ENCODE measurements around the gene NPFFR1.
"Not testable (repeated sequence)": the region's sequence is repeated elsewhere in the genome, so short reads cannot be mapped to it uniquely, and the experiment has no call there.

NPFFR1 gene

DNA sequence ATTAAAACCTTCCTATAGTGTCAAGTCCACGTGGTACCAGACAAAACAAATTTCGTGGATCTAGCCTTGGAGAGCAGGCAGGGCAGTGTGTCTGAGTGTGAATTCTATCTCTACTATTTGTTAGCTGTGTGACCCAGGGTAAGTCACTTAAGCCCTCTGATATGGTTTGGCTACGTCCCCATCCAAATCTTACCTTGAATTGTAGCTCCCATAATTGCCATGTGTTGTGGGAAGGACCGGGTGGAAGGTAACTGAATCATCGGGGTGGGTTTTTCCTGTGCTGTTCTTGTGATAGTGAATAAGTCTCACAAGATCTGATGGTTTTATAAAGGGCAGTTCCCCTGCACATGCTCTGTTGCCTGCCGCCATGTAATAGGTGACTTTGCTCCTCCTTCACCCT is 2.8 kb upstream of the NPFFR1 start:
- DNase-seq (ENCODE audit: low read depth) = no peak

DNA sequence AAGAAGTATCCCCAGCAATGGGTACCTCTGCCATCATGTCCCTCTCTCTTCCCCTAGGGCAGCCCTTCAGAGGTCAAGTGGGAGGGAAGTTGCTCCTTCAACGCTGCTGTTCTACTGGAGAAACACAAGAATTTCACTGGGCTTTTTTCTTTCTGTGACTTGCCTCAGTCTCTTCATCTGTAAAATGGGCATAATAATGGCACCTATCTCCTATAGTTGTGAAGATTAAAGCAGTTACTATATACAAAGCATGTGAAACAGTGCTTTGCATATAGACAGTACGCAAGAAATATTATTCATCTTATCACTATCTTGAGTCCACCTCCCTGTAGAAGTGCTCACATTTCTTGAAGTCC is 1.6 kb upstream of the NPFFR1 start:
- no peak for DNase-seq (ENCODE audit: low read depth)

DNA sequence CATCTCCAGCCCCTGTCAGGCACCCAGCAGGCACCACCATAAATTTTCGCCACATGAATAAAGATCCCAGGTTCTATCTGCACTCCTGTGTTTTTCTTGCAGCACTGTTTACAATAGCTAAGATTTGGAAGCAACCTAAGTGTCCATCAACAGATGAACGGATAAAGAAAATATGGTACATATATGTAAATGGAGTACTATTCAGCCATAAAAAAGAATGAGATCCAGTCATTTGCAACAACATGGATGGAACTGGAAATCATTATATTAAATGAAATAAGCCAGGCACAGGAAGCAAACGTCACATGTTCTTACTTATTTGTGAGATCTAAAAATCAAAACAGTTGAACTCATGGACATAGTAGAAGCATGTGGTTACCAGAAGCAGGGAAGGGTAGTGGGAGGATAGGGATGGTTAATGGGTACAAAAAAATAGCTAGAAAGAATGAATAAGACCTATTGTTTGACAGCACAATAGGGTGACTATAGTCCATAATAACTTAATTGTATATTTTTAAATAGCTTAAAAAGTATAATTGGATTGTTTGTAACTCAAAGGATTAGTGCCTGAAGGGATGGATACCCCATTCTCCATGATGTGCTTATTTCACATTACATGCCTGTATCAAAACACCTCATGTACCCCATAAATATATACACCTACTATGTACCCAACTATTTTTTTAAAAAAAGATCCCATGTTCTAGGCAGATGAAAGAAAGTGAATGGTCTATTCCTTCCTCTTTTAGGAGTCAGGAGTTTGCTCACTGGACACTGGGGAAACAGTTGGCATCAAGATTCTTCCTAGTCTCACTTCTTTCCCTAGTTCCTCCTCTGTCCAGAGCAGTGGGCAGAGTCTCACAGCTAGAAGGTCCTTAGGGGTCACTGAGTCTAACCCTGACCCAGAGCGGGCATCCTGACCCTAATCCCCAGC is 1.0 kb upstream of the NPFFR1 start:
- no peak for DNase-seq (ENCODE audit: low read depth)

DNA sequence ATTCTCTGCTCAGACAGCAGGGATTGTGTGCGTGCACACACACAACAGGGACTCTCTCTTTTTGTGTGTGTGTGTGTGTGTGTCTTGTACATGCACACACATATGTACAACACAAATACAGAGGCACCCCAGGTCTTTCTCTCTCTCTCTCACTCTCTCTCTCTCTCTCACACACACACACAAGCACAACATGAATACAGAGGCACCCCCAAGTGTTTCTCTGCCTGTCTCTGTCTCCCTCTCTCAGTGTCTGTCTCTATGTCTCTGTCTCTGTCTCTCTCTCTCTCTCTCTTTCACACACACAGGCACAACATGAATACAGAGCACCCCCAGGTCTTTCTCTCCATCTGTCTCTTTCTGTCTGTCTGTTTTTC is 746 bp downstream of the NPFFR1 start:
- DNase-seq (ENCODE audit: low read depth) = no peak

DNA sequence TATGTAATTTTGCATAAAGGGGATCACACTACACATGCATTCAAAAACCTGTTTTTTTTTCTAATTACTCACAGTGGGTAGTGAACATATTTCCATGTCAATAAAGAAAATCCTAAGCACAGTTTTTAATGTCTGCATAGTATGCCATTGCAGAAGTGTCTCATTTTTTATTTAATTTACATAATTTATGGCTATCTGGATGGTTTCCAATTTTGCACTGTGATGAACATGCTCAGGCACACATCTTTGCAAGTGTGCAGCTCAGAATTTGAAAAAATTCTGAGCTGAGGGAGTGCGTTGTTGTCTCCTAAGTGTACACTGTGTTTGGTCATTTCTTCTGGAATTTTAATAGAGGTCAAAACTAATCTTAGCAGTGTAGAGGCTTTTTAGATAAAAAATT is 2.2 kb downstream of the NPFFR1 start:
- no peak for DNase-seq (ENCODE audit: low read depth)

GRCh38 chr10:70280099-70280498 is 3.7 kb downstream of the NPFFR1 start:
- no peak for DNase-seq (ENCODE audit: low read depth)

DNA sequence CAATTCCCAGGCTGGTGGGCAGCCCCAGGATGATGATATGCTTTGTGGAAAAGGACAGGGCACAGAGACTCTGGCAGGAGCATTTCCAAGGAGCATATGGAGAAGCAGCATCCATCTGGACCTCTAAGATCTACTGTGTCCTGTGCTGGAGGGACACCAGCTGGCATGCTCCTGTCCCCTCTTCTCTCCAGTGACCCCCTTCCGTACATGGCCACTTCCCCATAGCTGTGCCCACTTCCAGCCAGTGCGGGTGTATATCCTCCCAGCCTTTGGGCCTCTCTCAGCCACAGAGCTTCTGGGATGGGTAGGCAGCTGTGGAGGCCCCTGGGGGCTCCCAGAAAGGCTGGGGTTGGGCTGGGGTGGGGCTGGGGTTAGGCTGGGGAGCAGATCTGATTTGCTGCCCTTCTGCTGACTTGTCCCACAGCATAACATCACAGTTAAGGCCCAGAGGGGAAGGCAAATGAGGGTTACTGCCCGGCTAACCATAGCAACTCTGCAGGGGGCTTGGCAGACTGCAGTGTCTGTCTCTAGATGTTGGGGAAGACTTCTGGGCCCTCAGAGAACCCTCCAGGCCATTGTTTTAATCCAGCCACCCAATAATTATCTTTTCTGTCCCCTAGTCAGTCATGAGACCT is 6.3 kb downstream of the NPFFR1 start:
- DNase-seq (ENCODE audit: low read depth) = no peak

- no peak for DNase-seq (ENCODE audit: low read depth)
These were observed 9.2 kb downstream of the NPFFR1 start for GRCh38 chr10:70274643-70275042.

- DNase-seq (ENCODE audit: low read depth) = no peak
These were observed 10.9 kb downstream of the NPFFR1 start for GRCh38 chr10:70272925-70273316.

GRCh38 chr10:70271996-70272924 is 11.5 kb downstream of the NPFFR1 start:
- DNase-seq (ENCODE audit: low read depth) = no peak

GRCh38 chr10:70270952-70271351 is 12.9 kb downstream of the NPFFR1 start:
- no peak for DNase-seq (ENCODE audit: low read depth)

GRCh38 chr10:70269741-70270140 is 14.1 kb downstream of the NPFFR1 start:
- DNase-seq (ENCODE audit: low read depth) = no peak

DNA sequence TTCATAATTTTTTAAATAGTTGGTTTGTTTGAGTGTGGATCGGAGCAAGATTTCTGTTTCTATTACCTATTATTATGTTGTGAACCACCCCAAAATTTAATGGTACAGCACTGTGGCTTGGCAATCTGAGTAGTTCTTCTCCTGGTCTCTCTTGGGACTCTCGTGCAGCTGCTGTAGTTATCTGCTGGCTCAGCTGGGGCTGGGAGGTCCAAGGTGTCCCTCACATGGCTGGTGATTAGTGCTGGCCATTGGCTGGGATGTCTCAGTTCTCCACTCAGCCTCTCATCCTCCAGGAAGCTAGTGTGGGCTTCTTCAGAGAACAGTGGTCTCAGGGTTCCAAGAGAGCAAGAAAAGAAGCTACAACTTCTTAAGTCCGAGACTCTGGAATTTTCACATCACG is 15.4 kb downstream of the NPFFR1 start:
- no peak for DNase-seq (ENCODE audit: low read depth)

DNA sequence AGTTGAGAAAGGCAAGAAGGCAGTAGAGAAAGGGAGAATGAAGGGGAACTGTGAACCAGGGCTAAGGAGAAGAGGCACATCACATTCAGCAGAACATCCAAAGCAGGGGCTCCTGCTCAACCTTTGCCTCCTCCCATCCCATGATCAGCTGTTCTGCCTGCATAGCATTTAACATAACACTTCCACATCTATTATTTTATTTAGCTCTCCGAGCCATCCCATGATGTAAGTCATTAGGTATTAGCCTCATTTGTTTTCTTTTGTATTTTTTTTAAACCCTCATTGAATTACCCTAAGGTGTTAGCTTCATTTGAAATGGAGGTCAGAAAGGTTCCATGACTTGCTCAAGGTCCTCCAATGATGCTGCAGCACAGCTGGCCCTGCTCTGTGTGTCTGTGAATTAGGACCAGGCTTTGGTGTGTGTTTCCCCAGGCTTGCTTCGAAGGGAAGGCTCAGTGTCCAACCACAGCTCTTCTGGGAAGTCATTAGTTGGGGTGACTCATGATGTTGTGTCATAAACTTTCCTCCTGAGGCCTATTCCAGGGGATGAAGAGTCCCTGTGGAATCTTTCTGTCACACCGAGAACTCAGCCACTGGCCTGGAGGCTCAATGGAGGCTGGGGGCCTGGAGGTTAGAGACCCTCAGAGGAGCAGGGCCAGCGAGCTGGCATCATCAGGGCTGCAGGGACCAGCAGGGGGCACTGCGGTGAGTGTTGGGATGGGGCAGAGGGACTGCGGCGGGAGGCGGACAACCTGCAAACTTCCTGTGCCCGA is 16.5 kb downstream of the NPFFR1 start:
- peak; percentile 3 for DNase-seq (ENCODE audit: low read depth)

GRCh38 chr10:70266701-70267100 is 17.1 kb downstream of the NPFFR1 start:
- DNase-seq (ENCODE audit: low read depth) = no peak

DNA sequence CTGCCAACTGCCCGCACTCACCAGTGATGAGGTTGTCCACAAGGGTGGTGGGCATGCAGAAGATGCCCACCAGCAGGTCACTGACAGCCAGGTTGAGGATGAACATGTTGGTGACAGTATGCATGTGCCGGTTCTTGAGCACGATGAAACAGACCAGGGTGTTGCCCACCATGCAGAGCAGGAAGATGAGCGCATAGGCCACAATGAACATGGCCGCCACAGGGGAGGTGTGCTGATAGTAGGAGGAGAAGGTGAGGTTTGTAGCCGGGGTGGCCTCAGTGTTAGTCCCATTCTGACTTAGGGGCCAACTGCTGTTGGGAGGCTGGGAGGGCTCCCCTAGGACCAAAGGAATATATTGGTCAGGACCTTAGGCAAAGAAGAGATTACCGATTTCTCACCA is 17.7 kb downstream of the NPFFR1 start:
- DNase-seq (ENCODE audit: low read depth) = no peak

DNA sequence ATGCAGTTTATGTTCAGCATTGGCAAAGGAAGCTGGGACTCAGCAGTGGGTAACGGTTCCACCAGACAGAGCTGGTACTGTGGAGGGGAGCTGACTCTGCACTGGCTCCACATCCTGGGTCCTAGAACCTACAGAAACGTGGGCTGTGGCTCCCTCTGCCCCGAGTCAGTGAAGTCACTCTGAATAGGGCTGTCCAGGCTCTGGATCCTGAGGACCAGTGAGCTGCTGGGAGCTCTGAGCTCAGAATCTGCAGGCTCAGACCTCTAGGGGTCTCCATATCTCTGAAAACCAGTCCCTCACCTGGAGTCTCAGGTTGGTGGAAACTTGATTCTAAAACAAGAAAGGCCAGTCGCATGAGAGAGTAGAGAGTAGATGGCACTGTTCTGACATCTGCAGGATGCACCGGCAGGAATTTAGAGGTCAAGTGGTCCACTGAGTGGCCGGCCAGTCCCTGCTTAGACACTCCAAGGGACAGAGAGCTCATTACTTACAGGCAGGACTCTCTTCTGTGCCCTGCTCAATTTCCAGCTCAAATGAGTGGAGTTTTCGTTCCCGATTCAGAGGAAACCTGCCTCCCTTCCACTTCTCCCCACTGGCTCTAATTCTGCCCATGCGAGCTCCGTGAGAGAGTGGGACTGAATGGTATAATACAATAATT is 18.6 kb downstream of the NPFFR1 start:
- no peak for DNase-seq (ENCODE audit: low read depth)

DNA sequence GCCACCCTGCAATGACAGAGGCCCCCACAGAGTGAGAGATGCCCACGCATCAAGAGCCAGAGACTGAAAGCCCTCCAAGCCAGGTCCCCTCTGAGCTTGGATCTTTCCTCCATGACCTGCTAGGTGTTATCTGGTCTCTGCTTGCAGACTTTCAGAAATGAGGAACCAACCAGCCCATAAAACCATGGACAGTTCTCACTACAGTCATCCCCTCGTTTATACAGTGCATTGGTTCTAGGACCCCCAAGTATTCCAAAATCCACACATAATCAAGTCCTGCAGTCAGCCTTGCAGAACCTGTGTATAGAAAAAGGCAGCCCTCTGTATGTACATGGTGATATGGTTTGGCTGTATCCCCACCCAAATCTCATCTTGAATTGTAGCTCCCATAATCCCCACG is 23.1 kb downstream of the NPFFR1 start:
- DNase-seq (ENCODE audit: low read depth) = no peak

DNA sequence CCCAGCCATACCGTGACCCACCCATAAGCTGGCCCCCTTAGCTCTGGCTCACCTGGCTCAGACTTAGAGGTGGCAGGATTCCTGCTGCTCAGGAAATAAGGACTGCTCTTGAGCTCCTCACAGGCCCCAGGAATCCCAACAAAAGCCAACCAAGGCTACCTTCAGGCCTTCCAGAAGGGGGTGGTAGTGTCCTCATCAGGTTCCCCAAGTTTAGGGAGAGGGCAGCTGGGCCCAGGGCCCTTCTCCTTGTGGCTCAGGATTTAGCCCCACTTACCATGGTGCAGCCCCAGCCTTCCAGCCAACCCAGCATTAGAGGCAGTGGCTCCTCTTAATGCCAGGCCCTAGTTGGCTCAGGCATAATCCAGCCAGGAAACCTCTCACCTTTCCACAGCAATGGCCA is 23.5 kb downstream of the NPFFR1 start:
- DNase-seq (ENCODE audit: low read depth) = no peak

- no peak for DNase-seq (ENCODE audit: low read depth)
These were observed 25.6 kb downstream of the NPFFR1 start for GRCh38 chr10:70258216-70258615.

DNA sequence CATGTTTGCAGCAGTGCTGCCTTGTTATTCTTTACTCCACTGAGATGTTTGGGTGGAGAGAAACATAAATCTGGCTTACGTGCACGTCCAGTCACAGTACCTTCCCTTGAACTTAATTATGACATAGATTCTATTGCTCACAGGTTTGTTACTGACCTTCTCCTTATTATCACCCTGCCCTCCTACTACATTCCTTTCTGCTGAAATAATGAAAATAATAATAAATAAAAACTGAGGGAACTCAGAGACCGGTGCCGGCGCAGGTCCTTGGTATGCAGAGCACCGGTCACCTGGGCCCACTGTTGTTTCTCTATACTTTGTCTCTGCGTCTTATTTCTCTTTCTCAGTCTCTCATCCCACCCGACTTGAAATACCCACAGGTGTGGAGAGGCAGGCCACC is 26.0 kb downstream of the NPFFR1 start:
- not testable (repeated sequence) for DNase-seq (ENCODE audit: low read depth)

All from CMK (cell line).